ENCODE data around the gene ARF3. TPM values are rescaled to one million over a fixed set of nuclear protein-coding genes. Genes with fewer than 3 reads are reported as not detected.

ARF3 gene
- total RNA-seq = 77.9 and 101 TPM in 2 replicates

GRCh38 chr12:48957141-48958048 is at the start of gene ARF3:
Gene ARF3 (minus strand): TSS chr12:48957487. CDS start chr12:48941095, 16,392 bp downstream.
- peak within 1 kb of the TSS; percentile 96 for H3K4me3 ChIP-seq (ENCODE audit: low read depth, low read length)
- no peaks in the 10 kb centered on the region for H3K27me3 ChIP-seq (ENCODE audit: control insufficient read depth, insufficient read depth, low read length)
- H3K36me3 ChIP-seq (ENCODE audit: control insufficient read depth, insufficient read depth, low read length) = peaks cover 6% of the 10 kb centered on the region
- peak; percentile 62 for DNase-seq (ENCODE audit: low read depth)
- peak; percentile 0 for TF ChIP-seq CTCF (IDR thresholded peaks at IDR 0.05; ENCODE audit: insufficient read depth, low read length, poor library complexity, severe bottlenecking)

- Histone ChIP-seq H3K36me3 (ENCODE audit: control insufficient read depth, insufficient read depth, low read length) (peaks cover 2% of the 10 kb centered on the region), H3K27me3 (ENCODE audit: control insufficient read depth, insufficient read depth, low read length) (peaks cover 43% of the 10 kb centered on the region), H3K4me3 (ENCODE audit: low read depth, low read length) (no peak overlapping the region)
- no peak for DNase-seq (ENCODE audit: low read depth)
- TF ChIP-seq CTCF (IDR thresholded peaks at IDR 0.05; ENCODE audit: insufficient read depth, low read length, poor library complexity, severe bottlenecking) = no peak
These were observed 43.1 kb upstream of the ARF3 start for GRCh38 chr12:49000346-49000745.

GRCh38 chr12:48999371-49000131 is 42.3 kb upstream of the ARF3 start, which contains the start of gene DDN:
Gene DDN (minus strand): TSS chr12:48999375. CDS start chr12:48999287, 88 bp downstream.
- Histone ChIP-seq H3K27me3 (ENCODE audit: control insufficient read depth, insufficient read depth, low read length) (peaks cover 51% of the 10 kb centered on the region), H3K36me3 (ENCODE audit: control insufficient read depth, insufficient read depth, low read length) (peaks cover 2% of the 10 kb centered on the region), H3K4me3 (ENCODE audit: low read depth, low read length) (peak within 1 kb of the TSS; percentile 28)
- no peak for DNase-seq (ENCODE audit: low read depth)
- TF ChIP-seq CTCF (IDR thresholded peaks at IDR 0.05; ENCODE audit: insufficient read depth, low read length, poor library complexity, severe bottlenecking) = no peak

GRCh38 chr12:48998497-48999353 is 41.4 kb upstream of the ARF3 start:
- DNase-seq (ENCODE audit: low read depth) = no peak
- Histone ChIP-seq H3K27me3 (ENCODE audit: control insufficient read depth, insufficient read depth, low read length) (peaks cover 59% of the 10 kb centered on the region), H3K36me3 (ENCODE audit: control insufficient read depth, insufficient read depth, low read length) (peaks cover 2% of the 10 kb centered on the region), H3K4me3 (ENCODE audit: low read depth, low read length) (peak overlapping the region; percentile 28)
- no peak for TF ChIP-seq CTCF (IDR thresholded peaks at IDR 0.05; ENCODE audit: insufficient read depth, low read length, poor library complexity, severe bottlenecking)

- DNase-seq (ENCODE audit: low read depth) = no peak
- H3K27me3 ChIP-seq (ENCODE audit: control insufficient read depth, insufficient read depth, low read length) = peaks cover 65% of the 10 kb centered on the region
- H3K4me3 ChIP-seq (ENCODE audit: low read depth, low read length) = peak overlapping the region; percentile 28
- no peaks in the 10 kb centered on the region for H3K36me3 ChIP-seq (ENCODE audit: control insufficient read depth, insufficient read depth, low read length)
- no peak for TF ChIP-seq CTCF (IDR thresholded peaks at IDR 0.05; ENCODE audit: insufficient read depth, low read length, poor library complexity, severe bottlenecking)
These were observed 40.6 kb upstream of the ARF3 start for GRCh38 chr12:48997719-48998496.

Measured in kidney epithelial cell (primary cell).